ENCODE results near the gene RBM4B.

GRCh38 chr11:66692446-66692845 lies 14.8 kb upstream of the RBM4B start:
- TF ChIP-seq POLR2A (IDR thresholded peaks at IDR 0.05; ENCODE audit: low read depth, low read length) (no peak), TAF1 (IDR thresholded peaks at IDR 0.05; ENCODE audit: borderline replicate concordance, low read depth, low read length) (no peak)
